ENCODE results near the gene KRT33B.

Gene KRT33B

GRCh38 chr17:41325126-41325525 lies 44.5 kb downstream of the KRT33B start:
- no peak for DNase-seq (ENCODE audit: low spot score)

GRCh38 chr17:41324180-41325075 lies 45.2 kb downstream of the KRT33B start:
- peak; percentile 33 for DNase-seq (ENCODE audit: low spot score)

- DNase-seq (ENCODE audit: low spot score), result no peak
Measured at GRCh38 chr17:41322903-41323895, 46.4 kb downstream of the KRT33B start.

GRCh38 chr17:41322094-41322902 lies 47.3 kb downstream of the KRT33B start:
- DNase-seq (ENCODE audit: low spot score), result peak; percentile 67

- no peak for DNase-seq (ENCODE audit: low spot score)
Measured at GRCh38 chr17:41318231-41318630, 51.4 kb downstream of the KRT33B start.

- DNase-seq (ENCODE audit: low spot score), result no peak
Measured at GRCh38 chr17:41315814-41316445, 53.7 kb downstream of the KRT33B start.

GRCh38 chr17:41315204-41315794 lies 54.3 kb downstream of the KRT33B start, which contains the start of gene KRTAP17-1:
KRTAP17-1 (minus strand) TSS chr17:41315710; CDS start chr17:41315650, 60 bp downstream.
- DNase-seq (ENCODE audit: low spot score), result no peak

All from CD4-positive, alpha-beta T cell treated with Interleukin-2 at 100 ng/mL for 4 hours (primary cell).